Esophagus squamous epithelium (tissue), 4 donors: ENCODE measurements around the gene FRMD1.

ENCODE experiments used
- CTCF ChIP-seq, 6 experiments: fragments of 450-650 bp in 4 of 6; fragments of 200-600 bp in 2 of 6; sonication (generic) in 2 of 6; IDR thresholded peaks; one replicate each; pipeline ENCODE4 v1.5.1; 2016 to 2019; ENCODE audit warnings: antibody characterized with exemption in 6 of 6, mild to moderate bottlenecking in 4 of 6, moderate library complexity in 4 of 6
- POLR2A ChIP-seq, 4 donors: fragments of 450-650 bp; IDR thresholded peaks; one replicate each; pipeline ENCODE4 v1.6.1; 2017; ENCODE audit warnings: antibody characterized with exemption in 4 of 4, mild to moderate bottlenecking in 4 of 4, moderate library complexity in 3 of 4

GRCh38 chr6:168122011-168122410, 43.0 kb upstream of the FRMD1 start:
- no peak for TF ChIP-seq POLR2A (IDR thresholded peaks at IDR 0.05)
- no peak for TF ChIP-seq CTCF (IDR thresholded peaks at IDR 0.05)
